ENCODE results near the gene GXYLT2.
A peak's percentile ranks its signal among the peaks of the same experiment; 100 is the strongest.
"Not testable (repeated sequence)": the region's sequence is repeated elsewhere in the genome, so short reads cannot be mapped to it uniquely, and the experiment has no call there.

GXYLT2 gene

GRCh38 chr3:72892081-72892775, 4.4 kb downstream of the GXYLT2 start:
- DNase-seq (ENCODE audit: low spot score) = peak; percentile 65

- no peak for DNase-seq (ENCODE audit: low spot score)
These were observed 5.0 kb downstream of the GXYLT2 start for GRCh38 chr3:72892870-72893269.

GRCh38 chr3:72894976-72895552, 7.2 kb downstream of the GXYLT2 start:
- no peak for DNase-seq (ENCODE audit: low spot score)

GRCh38 chr3:72896996-72897757, 9.3 kb downstream of the GXYLT2 start:
- DNase-seq (ENCODE audit: low spot score) = no peak

- DNase-seq (ENCODE audit: low spot score) = no peak
These were observed 9.8 kb downstream of the GXYLT2 start for GRCh38 chr3:72897758-72898007.

- no peak for DNase-seq (ENCODE audit: low spot score)
These were observed 11.5 kb downstream of the GXYLT2 start for GRCh38 chr3:72899349-72899765.

- DNase-seq (ENCODE audit: low spot score) = no peak
These were observed 12.2 kb downstream of the GXYLT2 start for GRCh38 chr3:72900048-72900447.

- DNase-seq (ENCODE audit: low spot score) = no peak
These were observed 14.0 kb downstream of the GXYLT2 start for GRCh38 chr3:72901840-72902239.

- peak; percentile 75 for DNase-seq (ENCODE audit: low spot score)
These were observed 15.2 kb downstream of the GXYLT2 start for GRCh38 chr3:72903004-72903403.

GRCh38 chr3:72904163-72904562, 16.3 kb downstream of the GXYLT2 start:
- DNase-seq (ENCODE audit: low spot score) = no peak

- no peak for DNase-seq (ENCODE audit: low spot score)
These were observed 18.3 kb downstream of the GXYLT2 start for GRCh38 chr3:72906154-72906553.

GRCh38 chr3:72907131-72907711, 19.4 kb downstream of the GXYLT2 start:
- DNase-seq (ENCODE audit: low spot score) = peak; percentile 56

GRCh38 chr3:72907731-72908620, 20.1 kb downstream of the GXYLT2 start:
- peak; percentile 82 for DNase-seq (ENCODE audit: low spot score)

GRCh38 chr3:72909591-72909990, 21.7 kb downstream of the GXYLT2 start:
- no peak for DNase-seq (ENCODE audit: low spot score)

GRCh38 chr3:72912532-72912931, 24.7 kb downstream of the GXYLT2 start:
- no peak for DNase-seq (ENCODE audit: low spot score)

GRCh38 chr3:72914383-72914782, 26.5 kb downstream of the GXYLT2 start:
- DNase-seq (ENCODE audit: low spot score) = no peak

- no peak for DNase-seq (ENCODE audit: low spot score)
These were observed 28.4 kb downstream of the GXYLT2 start for GRCh38 chr3:72916250-72916649.

GRCh38 chr3:72919520-72919919, 31.7 kb downstream of the GXYLT2 start:
- DNase-seq (ENCODE audit: low spot score) = no peak

- DNase-seq (ENCODE audit: low spot score) = no peak
These were observed 36.2 kb downstream of the GXYLT2 start for GRCh38 chr3:72924055-72924454.

GRCh38 chr3:72928781-72929735, 41.2 kb downstream of the GXYLT2 start:
- DNase-seq (ENCODE audit: low spot score) = not testable (repeated sequence)

- no peak for DNase-seq (ENCODE audit: low spot score)
These were observed 42.9 kb downstream of the GXYLT2 start for GRCh38 chr3:72930754-72931153.

All from AG08396 (cell line).